NK-92 treated with Interleukin-12 subunit alpha and Interleukin-12 subunit beta, amount 100 ng/mL, for 24 hours (cell line): ENCODE results near the gene ACR.

ENCODE experiments used
- DNase-seq: peaks from one replicate; lab custom pipeline; 2025; lab: John Stamatoyannopoulos, UW

Gene ACR

DNA sequence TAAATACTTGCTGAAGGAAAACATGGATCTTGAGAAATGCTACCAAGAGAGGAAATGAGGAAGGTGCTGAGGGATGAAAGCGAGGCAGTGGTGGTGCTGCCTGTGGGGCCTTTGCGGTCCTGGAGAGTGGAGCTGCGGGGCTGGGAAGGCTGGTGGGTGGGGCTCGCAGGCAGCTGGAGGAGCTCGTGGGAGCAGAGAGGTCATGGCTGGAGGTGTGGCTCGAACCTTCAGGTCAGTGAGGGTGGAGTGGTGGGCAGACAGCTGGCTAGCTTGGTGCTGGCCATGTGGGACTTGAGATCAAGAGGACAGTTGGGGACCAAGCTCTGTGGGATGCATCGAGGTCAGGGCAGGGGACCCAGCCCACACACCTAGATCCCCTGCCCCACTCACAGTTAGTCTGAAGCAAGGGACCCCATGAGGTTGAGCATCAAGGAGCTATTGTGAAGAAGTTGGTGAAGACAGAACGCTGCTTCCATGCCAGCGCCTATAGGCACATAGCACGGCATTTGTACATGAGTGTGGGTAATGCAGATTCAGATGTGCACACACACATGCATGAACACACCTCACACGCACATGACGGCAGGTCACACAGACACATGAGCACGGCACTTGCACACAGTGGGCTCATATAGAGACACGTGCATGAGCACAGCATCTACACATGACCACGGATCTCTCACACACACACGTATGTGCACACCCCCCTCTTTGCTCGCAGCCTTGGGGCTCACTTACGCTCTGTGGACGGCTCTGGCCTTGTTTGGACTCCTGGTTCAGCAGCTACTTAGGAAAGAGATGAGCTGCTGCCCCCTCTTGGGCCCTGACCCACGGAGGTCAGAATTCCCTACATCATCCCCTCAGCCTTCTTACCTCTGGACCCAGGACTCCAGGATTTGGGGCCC lies 34.9 kb upstream of the ACR start:
- DNase-seq = no peak

DNA sequence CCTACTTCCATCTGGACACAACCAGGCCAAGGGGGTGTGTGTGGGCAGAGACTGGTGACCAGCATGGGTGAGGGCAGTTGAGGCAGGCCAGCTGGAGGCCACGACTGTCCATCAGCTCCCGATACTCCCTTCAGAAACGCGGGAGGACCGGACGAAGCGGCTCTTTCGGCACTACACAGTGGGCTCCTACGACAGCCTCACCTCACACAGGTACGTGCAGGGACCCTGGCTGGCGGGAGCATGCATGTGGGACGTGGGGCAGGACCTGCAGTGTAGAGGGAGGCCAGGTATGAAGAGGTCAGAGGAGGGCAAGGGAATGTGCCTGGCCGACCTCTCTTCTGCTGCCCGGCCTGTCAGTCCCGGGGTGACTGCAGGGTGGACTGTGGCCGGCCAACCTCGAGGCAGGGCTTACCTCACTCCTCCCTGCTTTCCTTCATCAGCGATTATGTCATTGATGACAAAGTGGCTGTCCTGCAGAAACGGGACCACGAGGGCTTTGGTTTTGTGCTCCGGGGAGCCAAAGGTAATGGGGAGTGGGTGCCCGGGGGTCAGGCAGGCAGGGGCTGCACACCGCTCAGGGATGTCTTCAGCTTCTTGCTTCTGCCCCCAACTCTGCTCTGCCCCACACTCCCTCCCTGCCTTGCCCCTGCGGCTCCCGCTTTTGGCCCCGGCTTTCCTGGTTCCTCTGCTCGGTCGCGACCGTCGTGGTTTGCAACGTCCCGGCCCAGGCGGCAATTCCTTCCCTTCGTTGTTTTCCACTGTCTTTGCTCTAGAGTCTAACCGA lies 34.1 kb upstream of the ACR start:
- DNase-seq = no peak

DNA sequence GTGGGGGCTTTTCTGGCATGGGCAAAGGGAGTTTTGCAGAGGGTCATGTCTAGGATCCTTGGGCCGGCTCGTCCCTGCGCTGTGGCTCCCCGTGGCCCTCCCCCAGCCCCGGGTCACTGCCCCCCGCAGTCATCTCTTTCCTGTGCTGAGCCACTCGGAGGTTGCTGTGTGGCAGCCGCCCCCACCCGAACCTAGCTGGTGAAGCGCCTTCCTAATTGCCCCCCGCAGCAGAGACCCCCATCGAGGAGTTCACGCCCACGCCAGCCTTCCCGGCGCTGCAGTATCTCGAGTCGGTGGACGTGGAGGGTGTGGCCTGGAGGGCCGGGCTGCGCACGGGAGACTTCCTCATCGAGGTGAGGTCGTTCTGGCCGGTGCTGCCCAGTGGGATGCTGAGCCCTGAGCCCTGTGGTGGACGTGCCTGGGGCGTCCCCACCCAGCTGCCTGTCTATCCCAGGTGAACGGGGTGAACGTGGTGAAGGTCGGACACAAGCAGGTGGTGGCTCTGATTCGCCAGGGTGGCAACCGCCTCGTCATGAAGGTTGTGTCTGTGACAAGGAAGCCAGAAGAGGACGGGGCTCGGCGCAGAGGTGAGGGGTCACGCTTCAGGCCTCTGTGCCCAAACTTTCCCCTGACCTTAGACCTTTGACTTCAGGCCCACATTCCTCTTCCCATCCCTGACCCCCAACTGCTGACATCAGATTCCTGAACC lies 33.3 kb upstream of the ACR start:
- DNase-seq = no peak

DNA sequence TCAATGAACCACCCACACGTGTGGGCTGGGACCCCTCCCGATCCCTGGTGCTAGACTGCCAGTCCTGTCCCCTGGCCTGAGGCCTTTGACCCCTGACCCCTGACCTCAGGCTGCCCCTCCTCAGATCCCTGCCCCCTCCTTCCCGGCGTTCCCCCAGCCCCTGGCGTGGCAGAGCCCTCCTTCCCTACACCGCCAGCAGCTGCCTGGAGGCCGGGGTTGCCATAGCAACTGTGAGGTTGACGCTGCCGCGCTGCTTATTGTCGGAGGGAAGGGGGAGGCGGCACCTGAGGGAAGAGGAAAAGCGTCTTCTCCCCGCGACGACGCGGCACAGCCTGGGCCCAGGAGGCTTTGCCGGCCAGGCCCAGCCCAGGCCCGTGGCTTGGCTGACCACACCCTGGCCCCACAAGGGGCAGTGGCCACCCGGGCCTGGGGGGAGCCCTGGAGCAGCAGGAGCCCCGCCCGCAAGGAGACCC lies 32.7 kb upstream of the ACR start:
- no peak for DNase-seq

DNA sequence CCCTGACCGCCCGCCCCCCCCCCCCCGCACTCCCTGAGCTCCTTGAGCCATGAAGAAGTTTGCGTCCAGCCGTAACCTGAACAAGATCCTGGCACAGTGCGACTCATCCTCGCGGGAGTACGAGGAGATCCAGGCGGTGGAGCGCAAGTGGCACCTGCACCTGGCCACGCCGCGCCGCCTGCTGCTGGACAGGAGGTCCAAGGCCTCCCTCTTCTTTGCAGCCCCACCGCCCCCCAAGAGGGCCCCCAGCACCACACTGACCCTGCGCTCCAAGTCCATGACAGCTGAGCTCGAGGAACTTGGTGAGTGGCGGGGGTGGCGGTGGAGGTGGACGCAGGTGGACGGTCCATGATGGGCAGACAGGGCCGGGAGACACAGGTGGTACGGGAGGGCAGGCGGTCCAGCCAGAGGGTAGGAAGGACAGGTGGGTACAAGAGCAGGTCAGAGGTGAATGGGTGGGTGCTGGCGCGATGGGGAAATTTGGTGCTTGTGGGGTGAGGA lies 32.1 kb upstream of the ACR start:
- no peak for DNase-seq

DNA sequence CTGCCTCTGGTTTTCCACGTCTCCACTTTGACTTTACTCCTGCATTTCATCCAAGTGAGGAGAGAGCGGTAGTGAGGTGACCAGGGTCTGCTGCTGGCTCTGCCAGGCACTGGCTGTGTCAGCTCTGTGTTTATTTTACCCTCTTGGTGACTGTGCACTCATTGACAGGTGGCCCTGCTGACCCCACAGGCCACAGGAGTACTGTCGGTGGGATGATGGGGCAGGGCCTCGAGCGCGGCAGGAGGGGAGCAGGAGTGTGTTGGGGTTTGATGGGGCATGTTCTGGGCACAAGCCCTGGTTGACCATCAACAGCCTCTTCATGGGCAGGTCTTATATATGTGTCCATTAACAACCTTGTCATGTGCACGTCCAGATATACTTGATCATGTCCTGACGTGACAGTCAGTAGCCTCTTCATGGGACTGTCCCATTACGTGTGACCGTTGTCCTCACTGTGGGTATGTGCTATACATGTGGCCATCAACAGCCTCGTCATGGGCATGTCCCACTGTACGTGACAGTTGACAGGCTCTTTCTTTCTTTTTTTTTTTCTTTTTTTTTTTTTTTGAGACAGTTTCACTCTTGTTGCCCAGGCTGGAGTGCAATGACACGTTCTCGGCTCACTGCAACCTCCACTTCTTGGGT lies 31.4 kb upstream of the ACR start:
- DNase-seq = no peak

DNA sequence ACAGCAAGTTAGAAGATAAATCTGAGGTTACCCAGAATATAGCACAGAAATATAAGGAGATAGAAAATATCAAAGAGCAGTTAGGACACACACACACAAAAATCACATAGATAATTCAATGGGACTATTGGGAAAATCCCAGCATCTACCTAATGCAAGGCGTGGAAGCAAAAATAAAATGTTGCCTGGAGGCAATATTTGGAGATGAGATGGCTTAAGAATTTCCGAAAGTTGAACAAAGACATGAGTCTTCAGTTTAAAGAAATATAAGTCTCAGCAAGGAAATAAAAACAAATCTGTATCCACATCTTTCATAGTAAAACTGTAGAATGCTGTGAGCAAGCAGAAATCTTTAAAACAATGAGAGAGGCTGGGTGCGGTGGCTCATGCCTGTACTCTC lies 29.5 kb upstream of the ACR start:
- DNase-seq = no peak

DNA sequence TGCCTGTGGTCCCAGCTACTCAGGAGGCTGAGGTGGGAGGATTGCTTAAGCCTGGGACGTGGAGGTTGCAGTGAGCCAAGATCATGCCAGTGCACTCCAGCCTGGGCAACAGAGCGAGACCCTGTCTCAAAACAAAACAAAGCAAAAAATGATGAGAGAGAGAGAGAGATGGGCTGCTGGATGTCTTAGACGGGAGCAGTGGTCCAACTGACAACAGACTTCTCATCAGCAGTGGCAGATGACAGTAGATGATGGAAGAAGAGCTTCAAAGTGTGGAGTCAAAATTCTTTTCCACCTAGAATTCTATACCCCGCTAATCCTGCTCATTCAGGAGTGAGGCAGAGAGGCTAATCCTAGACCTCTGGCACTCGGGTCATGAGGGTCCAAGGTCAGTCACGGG lies 29.0 kb upstream of the ACR start:
- DNase-seq = no peak

DNA sequence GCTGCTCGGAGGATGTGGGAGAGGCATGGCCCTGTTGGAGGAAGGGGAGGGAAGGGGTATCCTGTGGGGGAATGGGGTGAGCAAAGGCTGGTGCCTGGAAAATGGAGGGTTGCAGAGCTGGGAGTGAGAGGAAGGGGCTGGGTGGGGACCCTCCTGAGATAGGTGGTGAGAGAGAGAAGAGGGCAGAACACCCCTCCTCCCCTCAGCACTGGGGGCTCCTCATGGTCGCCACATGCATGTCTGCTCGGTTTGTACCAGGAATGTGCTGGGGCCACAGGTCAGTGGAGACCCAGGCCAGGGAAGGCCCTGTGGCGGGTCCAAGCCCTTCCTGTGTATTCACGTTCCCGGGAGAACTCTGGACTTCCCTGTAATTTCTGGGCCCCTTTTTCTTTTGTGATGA lies 27.8 kb upstream of the ACR start:
- no peak for DNase-seq

DNA sequence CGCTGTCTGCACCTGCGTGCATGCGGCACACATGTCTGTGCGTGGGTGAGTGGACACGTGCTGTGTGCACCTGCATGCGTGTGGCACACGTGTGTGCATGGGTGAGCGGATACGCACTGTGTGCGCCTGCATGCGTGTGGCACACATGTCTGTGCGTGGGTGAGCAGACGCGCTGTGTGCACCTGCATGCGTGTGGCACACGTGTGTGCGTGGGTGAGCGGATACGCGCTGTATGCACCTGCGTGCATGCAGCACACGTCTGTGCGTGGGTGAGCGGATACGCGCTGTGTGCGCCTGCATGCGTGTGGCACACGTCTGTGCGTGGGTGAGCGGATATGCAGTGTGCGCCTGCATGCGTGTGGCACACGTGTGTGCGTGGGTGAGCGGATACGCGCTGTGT lies 27.1 kb upstream of the ACR start:
- no peak for DNase-seq

DNA sequence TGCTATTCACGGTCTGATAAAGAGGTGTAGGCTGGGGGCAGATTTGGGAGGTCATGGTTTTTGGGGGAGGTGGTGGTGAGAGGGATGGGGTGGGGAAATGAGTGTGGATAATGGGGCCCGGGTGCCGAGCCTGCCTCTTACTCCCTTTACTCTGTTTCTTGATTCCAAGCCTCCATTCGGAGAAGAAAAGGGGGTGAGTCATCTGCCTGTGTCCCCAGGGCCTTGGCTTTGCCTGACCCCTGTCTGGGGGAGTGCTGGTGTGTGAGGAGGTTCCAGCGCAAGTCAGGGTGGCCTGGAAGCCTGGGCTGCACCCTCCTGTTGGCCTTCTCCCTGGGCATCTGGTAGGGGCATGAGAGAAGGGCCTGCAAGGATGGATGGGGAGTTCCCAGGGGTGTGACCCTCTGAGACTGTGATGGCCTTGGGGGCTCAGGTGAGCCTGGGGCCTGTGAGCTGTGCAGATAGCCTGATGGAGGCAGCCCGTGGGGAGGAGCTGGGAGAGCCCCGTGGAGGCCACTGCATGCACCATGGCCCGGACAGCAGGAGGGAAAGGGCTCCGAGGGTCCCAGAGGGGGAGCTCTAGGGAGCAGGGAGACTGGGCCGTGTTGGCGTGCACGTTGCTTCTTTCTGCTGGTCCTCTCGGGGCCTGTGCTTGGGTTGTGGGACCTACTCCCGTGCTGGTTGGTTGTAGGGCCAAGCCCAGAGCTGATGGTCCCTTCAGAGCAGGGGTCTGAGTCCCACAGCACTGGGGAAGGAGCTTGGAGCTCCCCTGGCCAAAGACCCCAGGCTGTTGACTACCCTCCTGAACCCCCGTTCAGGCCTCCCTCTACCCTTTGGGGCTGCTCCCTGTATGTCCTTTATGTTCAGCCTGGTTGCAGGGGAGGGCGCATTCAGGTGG lies 26.3 kb upstream of the ACR start:
- DNase-seq = no peak

DNA sequence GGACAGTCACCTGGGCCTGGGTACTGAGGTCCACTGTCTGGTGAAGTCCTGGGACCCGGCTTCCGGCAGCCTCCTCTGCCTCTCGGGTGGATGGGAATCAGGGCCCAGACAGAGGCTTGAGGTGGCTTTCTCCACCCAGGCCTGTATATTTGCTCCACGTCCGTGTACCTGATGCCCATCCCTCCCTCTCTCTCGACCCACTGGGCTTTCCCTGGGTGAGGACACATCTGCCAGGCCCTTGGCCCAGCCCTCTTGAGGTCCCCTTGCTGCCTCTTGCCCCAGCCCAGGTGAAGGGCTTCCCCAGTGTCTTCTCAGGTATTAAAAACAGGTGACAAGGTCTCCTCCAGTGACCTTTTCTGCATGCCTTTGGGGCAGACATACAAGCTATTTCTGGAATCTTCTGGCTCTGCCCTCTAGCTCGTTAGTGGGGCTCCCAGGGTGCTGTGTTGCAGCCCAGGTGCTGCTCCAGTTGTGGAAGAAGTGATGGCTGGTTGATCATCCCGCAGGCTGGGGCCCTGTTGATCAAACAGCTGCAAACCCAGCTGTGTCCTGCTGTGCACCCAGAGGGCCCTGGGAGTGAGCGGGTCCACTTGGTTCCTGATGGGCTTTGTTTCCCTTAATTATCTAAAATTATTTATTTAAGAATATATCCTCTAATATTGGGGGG lies 25.5 kb upstream of the ACR start:
- DNase-seq = no peak

DNA sequence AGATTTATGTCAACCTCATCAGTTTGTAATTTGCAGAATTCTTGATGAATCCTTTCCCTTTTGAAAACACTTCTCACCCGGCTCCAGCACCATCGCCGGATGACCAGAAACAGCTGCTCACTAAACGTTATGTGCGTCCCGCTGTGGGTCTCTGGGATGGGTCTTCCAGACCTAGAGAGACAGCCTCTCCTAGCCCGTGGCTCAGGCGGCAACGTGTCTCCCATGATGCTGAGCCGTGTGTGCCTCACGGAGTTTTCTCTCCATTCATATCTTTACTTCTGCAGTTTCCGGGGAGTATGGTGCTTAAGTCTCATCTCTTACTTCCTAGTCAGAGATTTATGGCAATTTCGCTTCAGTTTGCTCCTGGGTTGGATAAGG lies 25.0 kb upstream of the ACR start:
- no peak for DNase-seq

DNA sequence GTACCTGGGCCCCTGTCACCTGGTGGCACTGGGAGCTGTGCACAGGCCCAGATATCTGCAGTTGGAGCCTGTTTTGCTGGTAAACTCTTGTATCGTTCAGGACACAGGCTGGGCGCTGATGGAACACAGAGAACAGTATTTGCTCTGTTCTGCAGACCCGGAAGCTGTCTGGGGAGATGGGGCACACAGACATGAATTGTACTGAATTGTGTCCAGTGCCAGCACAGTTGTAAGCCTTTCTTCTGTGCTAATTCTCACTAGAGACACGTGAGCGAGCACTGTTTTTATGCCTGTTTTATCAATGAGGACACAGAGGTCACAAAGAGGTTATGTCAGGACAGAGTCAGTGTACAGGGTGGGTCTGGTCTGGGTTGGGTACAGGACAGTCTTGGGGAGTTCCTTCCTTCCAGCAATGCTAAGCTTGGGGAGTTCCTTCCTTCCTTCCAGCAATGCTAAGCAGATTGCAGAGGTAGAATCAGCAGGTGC lies 24.4 kb upstream of the ACR start:
- no peak for DNase-seq

DNA sequence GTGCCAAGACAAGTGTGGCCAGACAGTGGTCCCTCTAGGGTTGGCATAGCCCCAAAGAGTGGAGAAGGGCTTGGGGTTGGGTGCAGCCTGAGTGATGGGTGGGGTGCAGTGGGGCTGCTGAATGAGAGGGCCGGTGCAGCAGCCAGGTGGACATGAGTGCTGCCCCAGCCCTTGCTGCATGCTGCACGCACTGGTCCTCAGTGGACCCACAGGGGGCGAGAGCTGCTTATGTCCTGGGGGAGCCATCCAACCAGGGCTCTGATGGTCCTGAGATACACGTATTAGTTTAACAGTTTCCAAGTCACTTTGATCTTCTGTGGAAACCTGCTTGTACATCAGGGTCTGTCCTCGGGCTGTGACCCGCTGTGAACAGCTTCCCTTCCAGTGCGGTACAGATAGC lies 23.9 kb upstream of the ACR start:
- DNase-seq = no peak

DNA sequence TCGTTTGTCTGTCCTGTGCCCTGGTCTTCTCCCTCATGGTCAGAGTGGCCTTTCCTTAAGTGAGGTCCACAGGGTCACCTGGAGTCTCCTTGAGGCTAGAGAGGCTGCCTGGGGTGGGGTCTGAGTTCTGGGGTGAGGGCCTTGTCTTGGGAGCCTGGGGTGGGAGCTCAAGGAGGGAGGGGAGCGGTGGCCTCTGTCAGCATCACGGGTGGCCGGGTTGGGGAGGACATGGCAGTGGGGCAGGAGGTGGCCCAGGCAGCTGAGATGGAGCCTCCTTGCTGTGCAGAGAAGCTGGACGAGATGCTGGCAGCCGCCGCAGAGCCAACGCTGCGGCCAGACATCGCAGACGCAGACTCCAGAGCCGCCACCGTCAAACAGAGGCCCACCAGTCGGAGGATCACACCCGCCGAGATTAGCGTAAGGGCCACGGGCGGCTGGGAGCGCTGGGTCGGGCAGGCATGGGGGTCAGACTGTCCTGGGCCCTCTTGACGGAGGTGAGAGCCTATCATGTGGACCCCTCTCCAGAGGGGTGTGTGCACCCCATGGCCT lies 23.3 kb upstream of the ACR start:
- DNase-seq = no peak

DNA sequence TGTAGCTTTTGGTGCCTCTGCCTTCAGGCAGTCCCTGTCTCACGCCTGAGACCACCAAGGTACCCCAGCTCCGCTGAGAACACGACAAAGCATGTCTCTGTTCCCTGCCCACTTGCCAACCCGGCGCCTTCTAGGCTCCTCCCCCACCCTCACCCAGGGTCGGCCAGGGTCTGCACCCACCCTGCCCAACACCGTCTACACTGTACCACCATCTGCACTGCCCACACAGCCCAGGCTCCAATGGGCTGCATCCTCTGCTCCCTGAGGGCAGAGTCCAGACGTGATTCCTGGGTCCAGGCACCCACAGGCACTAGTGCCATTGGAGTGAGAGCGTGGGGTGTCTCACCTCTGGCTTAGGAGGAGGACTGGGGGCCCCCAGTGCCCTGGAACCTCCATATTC lies 22.8 kb upstream of the ACR start:
- DNase-seq = no peak

DNA sequence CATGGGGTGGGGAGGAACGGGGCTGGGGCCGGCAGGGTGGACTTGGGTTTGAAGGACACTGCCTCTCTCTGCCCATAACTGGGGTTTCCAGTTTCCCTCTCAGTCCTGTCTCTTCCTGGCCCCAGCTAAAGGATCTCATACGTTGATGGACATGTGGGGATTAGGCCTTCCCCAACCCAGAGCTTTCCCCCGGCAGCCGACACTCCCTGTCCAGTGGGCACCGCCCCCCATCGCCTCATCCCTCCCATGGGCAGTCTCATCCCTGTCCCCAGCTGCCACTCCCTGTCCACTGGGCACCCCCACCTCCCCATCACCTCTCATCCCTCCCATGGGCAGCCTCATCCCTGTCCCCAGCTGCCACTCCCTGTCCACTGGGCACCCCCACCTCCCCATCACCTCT lies 22.2 kb upstream of the ACR start:
- no peak for DNase-seq

DNA sequence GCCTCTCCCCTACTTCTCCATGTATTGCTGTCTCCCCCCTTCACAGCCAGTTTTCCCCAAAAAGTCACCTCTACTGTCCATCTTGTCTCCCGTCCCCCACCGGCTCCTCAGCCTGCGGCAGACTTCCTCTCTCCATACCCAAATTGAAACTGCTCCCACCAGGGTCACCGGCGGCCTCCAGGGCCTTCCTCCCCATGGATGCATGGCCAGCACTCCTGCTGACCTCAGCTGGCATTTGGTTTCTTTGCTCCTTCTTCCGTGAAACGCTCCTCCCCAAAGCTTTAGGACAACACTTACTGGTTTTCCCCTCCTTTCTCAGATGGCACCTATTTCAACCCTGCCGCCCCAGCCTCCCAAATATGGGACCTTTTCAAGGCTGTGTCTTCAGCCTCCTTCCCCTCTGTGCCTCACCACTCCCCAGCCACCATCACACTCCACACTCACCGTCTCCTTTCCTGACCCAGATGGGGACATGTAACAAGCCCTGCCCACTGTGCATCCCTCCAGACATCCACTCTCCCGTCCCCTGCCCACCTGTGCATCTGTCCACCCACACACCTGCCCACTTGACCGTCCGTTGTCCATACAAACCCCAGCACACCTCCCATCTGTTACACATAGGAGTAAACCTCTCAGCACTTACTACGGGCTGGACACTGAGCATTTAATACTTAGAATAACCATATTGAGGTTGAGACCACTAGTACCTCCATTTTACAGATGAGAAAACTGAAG lies 21.5 kb upstream of the ACR start:
- no peak for DNase-seq
